HT1080 (cell line): Measurements from ENCODE around the gene GPR107. TPM values are rescaled to one million over a fixed set of nuclear protein-coding genes. Genes with fewer than 3 reads are reported as not detected.

Experiments
- DNase-seq: peaks from one replicate; pipeline ENCODE4 v3.0.0-alpha.2; 2015; ENCODE audit warnings: low read depth
- total RNA-seq: library from RNA; depleted of rRNA; stranded (reverse); fragments of >200 nt; shearing (Covaris generic); gene quantifications from 2 replicates; pipeline ENCODE4 v1.2.3, GENCODE V29; 2014

Gene GPR107
- total RNA-seq, 1 experiment from 2014 or later = 13.6 TPM

DNA sequence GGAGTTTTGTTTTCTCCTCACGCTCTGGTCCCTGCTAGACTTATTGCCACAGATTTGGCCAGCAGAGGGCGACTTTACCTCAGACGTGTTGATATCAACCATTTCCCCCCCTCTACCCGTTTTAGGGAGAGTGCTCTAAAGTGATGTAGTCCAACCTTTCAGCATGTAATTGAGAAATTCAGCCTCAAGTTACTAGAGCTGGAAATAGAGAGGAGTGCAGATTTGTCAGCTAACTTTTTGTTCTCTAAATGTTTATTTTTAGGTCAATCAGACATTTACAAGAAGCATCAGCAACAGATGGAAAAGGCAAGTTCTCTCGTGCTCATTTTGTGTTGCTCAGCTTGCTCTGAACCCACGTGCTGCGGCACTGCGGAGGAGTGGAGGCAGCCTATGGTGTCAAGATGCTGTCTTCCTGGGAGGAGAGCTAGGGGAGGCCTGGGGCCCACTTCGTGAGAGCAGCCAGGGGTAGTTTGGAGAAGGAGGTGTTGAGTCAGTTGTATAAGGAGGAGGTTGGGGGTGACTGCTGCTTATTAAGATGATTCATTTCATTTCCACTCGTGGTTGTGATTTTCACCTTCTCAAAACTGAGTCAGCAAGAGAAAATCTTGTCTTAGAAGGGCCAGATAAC is 53.6 kb downstream of the GPR107 start:
- DNase-seq = peak; percentile 44

DNA sequence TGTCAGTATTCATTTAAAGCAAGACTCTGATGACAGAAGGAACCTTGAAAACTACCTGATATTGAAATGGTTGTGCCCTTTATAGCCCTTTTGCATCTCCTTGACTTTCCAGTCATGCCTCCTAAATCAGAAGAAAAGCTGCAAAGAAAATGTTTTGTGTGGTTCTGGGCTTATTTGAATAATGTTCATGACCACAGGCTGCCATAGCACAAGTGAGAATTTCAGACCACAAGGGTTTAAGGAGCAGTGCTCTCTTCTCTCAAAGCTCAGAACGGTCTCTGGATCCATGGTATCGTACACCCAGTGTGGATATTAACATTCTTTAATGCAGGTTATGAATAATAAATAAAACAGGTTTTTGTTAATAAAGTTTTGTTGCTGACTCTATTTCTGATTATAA is 54.2 kb downstream of the GPR107 start:
- no peak for DNase-seq

DNA sequence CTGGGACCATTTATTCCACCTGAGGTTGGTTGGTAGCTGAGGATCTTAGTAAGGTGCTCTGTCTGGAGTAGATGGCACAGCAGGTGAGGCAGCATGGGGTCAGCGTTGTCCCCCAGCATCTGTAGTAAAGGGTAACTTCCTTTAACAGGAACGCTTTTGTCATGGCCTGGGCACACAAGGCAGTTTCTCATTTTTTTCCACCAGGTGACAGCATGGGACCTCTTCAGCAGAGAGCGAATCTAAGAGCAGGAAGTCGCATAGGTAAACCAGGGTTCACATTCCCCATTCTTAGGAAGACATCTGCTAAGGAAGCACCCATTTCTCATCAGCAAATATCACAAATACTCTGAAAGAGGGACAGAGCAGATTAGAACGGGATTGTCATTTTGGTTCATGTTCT is 56.5 kb downstream of the GPR107 start:
- DNase-seq = no peak

DNA sequence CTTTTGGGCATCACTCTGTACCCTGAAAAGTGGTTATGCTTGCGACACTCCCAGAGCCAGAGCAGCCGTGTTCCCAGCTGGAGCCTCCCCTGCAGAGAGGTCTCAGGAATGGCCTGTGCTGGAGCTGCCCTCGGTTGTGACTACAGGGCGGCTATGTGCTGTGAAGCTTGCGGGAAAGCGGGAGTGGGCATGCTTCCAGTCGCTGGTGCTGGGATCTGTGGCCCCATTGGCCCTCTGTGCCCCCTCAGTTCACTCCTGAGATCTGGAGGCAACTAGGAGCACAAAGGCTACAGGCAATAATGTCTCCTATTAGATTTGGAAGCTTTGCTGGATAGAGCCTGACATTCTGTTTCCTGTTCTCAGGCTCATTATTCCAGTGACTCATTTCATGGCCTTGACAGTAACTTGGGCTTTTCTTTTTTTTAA is 56.9 kb downstream of the GPR107 start:
- DNase-seq = peak; percentile 46

DNA sequence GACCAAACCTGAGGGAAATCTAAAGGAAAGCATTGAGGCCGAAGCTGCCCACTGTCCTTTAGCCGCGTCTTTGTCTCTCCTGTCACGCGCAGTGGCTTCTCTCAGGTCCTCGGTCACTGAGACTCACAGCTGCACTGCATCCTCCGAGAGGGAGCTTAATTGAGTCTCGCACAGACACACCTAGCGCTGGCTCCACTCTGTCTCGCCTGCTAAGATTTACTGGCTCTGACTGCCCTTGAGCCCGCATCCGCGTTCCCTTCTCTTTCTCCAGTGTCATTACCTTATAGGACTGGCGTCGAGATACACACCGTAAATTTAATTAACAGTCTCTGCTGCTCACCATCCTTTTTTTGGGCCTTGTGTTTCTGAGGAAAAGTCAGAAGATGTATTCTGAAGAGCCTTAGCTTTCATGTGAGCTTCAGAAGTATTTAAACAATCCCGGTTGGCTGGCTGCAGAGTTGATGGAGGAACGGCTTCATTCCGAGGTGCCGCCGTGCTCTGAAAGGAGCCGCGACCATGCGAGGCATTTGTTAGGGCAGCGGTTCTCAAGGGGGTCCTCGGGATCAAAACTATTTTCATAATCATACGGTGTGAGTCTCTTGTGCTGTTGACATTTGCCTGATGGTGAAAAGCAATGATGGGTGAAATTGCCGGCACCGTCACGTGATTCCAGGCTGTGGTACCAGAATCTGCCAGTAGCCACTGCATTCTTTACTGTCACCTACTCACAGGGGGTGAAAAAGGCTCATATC is 58.3 kb downstream of the GPR107 start:
- no peak for DNase-seq

DNA sequence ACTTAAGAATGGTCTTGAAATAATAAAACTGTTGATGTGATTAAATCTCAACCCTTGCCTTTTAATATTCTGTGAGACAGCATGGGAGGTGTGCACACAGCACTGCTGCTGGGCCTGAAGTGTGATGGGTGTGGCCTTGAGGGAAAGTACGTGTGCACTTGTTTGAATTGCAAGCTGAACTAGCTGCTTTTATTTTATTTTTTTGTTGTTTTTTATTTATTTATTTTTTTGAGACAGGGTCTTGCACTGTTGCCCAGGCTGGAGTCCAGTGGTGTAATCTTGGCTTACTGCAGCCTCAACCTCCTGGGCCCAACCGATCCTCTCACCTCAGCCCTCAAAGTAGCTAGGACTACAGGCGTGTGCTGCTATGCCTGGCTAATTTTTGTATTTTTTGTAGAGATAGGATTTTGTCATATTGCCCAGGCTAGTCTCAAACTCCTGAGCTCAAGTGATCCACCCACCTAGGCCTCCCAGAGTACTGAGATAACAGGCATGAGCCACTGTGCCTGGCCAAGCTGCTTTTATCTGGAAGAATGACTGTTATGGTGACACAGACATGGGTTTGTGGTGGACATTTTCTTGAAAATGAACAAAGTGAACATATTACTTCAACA is 58.9 kb downstream of the GPR107 start:
- no peak for DNase-seq

DNA sequence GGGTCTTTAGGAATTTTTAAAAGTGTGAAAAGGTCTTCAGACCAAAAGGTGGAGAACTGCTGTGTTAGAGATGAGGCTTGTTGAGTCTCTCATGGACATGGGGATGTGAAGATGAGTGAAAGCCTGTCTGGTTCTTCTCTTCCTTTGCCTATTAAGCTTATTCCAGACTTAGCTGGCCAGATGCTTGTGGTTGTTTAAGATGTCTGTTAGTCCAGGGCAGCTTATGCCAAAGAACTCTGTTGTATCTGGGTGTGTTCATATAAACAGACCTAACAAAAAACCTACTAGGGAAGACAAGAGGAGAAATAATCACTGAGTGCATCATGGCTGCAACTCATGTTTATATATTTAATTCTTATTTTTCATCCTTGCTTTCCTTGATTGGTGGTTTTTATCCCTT is 61.0 kb downstream of the GPR107 start:
- no peak for DNase-seq

DNA sequence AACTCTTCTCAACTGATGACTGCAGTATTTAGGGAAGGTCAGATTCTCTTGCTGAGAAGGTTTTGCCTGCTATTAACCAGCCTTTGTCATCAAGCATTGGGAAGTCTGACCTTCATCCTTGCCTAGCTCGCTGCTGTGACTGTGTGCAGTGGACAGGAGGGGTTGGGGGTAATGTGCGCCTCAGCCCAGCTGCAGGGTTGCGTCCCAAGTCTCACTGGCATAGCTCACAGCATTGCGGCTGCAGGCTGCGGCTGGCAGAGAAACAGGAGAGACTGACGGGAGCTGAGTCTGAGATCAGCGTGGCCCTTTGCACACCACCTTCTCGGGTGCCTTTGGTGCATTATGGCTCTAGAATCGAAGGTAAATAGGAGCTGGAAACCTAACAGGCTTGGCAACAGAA is 62.6 kb downstream of the GPR107 start:
- DNase-seq = no peak

DNA sequence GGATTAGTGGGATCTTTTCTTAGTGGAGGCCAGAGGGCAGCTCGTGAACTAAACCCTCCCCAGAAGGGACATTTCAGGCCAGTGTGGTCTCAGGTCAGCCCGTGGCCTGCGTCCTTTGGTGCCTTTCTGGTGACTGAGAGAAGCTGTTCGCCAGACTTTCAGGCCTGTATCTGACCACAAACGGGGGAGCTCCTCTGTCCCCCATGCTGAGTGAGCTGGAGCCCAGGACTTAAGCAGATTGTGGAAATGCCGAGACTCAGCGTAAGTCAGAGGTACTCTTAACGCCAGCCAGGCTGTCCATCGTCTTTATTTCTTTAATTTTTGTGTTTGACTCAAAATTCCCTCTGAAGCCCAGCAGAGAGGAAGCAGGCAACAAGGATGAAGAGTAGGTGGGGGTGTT is 63.7 kb downstream of the GPR107 start:
- DNase-seq = no peak

DNA sequence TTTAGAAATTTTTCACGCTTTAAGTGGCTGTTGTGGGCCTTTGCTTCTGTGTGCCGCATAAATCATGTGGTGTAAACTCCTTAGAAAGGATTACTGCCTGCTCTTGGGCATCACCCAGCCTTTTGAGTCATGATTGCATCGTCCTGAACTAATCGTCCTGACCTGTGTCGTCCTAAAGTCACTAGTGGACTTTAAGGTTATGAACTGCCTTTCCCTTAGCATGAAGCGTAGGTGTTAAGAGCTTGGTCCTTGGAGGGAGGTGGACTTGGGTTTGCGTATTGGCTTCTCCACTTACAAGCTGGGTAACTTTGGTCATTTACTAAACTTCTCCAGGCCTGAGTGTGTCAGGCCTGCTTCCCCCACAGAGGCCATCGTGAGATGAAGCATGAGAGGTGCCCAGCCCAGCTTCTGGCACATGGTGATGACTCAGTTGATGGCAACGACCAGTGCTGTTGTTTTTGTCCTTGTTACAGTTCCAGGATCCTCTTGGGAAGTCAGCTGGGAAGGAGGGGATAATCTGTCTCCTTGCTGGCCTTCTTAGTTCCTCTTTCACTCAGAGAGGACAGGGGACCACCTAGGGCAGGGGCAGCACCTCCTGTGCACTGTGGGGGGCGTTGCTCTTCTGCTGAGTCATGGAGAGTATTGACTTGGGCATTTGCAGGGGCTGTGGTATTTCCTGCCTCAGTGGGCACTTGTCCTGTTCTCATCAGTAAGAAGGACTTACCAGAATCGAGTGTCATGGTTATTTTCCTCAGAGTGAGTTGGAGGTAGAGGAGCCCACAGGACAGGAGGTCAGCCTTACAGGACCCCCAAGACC is 64.3 kb downstream of the GPR107 start:
- DNase-seq = peak; percentile 73

DNA sequence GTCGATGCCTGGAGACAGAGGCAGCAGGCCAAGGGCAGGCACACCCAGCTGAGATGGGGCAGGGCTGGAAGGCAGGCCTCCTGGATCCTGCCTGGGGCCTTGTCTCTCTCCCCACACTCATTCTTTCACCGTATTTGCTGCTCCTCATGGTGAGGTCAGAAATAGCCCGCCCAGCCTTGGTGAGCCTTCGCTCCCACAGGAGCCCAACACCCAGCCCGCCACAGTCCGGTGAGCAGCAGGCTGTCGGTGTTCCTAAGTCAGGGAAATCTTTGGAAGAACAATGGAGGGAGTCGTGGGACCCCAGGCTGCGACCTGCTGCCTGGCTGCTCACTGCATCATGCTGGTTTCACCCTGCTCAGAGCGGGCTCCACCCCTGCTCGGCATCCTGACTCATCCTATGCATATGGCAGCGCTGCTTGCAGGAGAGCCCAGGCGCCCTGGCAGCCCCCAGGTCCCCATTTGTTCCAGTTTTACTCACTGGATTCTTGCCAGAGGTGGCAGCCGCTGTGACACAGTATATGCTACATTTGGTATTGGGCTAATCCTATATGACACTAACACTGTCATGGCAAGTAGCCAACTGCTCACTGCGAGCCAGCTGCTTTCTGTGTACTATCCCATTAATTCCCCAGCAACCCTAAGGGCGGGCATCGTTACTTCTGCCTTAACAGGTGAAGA is 65.3 kb downstream of the GPR107 start:
- no peak for DNase-seq

DNA sequence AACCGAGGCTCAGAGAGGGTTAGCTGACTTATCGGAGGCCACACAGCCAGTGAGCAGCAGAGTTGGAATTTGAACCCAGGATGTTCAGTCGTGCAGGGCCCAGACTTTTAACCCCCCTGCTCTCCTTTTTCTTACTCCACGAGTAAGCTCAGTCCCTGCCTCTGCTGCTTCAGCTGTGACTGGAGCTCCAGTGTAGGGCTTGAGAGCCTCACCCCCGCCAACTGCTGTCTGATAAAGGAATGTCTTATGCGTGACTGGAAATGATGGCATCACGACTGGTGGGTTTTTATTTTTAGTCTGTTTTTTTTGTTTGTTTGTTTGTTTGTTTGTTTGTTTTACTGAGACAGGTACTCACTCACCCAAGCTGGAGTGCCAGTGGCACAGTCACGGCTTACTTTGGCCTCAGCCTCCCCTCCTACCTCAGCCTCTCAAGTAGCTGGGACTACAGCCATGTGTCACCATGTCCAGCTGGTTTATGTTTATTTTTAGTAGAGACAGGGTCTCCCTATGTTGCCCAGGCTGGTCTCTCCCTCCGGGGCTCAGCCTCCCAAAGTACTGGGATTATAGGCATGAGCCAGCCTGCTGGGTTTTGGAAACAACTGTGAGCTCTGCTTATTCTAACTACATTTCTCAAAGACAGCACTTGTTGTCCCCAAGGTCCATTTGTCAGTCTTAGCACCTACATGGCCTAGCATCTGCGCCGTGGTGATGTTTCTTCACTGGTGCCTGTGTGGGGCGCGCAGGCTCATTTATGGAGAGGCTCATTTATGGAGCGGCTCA is 66.0 kb downstream of the GPR107 start:
- no peak for DNase-seq

DNA sequence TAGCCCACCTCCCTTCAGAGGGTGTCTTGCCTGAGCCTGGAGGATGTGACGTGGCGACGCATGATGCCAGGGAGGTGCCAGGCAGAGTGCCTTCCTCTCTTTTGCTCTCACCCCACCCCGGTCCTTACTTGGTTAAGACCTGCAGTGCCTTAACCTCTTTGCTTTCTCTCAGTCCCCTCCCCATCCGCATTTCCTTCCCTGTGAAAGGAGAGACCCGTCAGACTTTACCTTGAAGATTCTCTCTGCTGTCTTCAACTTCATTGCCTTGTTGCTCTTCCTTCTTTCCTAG is 66.5 kb downstream of the GPR107 start:
- no peak for DNase-seq

DNA sequence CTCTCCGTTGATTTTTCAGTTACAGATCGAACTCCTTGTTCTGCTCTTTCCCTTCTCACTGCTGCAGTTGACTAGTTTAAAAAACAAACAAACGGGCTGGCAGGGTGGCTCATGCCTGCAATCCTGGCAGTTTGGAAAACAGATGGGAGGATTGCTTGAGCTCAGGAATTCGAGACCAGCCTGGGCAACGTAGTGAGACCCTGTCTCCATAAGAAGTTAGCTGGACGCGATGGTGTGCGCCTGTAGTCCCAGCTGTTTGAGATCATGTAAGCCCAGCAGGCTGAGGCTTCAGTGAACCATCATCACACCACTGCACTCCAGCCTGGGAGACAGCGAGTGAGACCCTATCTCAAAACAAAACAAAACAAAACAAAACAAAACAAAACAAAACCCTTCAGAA is 67.1 kb downstream of the GPR107 start:
- no peak for DNase-seq

DNA sequence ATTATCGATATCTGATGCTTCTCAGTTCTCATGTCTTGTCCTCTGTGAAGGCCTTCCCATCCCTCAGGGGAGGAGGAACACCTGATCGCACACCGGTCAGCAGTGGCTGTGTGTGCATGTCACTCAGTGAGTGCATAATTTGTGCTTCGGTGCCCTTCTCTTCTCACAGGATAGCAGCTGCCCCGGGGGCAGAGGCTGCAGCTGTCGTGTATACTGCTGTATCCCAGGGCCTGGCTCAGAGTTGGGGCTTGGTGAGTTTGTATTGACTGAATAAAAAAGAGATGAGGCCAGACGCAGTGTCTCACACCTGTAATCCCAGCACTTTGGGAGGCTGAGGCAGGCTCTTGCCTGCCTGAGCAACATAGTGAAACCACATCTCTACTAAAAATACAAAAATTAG is 68.8 kb downstream of the GPR107 start:
- no peak for DNase-seq

DNA sequence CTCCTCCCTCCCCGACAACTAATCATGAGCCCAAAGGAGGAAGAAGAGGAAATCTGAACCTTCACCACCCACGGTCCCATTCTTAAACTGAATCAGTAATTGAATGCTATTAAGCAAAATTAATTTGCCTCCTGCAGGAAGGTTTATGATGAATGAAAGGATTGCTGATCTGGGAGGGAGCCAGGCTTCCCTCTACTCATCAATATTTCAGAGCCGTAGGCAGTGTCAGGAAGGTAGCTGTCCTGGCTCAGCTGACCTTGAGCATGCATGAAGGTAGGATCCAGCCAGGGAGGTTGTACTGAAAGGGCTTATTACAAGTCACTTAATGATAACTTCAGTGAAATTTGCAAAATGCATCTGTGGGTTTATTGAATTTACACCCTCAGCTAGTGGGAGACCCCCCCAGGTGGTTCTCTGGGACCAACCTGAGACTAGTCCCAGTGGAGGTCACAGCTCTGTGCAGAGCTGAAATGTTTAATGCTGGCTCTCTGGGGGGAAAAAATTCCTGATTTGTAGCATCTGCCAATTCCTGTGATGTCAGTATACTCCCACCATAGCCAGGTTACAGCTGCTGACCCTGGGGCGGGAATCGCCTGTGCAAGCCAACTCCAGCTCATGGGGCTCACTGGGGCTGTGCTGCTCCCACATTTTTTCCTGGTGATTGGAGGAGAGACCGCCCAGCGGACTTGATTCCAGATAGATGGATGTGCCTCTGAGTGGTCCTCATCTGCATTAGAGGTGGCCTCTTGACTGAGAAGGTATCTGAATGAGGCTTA is 70.6 kb downstream of the GPR107 start:
- DNase-seq = no peak

DNA sequence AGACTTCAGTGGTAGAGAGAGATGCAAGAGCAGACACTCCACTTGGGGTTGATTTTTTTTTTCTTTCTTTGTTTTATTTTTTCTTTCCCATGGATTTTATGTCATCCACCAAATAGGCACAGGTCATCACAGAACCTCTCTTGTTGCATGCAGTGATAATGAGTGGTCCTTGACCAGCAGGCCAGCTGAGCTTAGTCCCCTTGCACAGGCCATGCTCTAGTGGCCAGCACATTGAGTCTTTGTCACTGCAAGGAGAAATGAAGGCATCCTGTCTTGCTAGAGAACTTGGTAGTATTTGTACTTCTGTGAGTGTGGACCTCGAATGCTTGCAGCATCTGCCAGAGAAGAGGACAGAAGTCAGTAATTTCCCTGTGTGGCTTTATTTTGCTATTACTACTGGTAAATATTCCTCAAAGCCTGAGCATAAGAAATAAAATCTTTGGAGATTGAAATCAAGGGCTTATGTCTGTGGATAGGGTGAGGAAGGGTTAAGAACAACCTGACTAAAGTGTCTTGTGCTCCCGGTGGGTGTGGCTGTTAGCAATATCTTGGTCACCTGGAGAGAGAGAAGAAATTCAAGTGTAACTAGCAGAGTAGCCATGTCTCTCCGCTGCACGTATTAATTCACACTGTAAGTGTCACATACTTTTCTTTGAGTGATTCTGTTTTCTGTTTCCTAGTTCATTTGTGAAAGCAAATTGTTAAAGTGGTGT is 73.2 kb downstream of the GPR107 start:
- DNase-seq = no peak

DNA sequence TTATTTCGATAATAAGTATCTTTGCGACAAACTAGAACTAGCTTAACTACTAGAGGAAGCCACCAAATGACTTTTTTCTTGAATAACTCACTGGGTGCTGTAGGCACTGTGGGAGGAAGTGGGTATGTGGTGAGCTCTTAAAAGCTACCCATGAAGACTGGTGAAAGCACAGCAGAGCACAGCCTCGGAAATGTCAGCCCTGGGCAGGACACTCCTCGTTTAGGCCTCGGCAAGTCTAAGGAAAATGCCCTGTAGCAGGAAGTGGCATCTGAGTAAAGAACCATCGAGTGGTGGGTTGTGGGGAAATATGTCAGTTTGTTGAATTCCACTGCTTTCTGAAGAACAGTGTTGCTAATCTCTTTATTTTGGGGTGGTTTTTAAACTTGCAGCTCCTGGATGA is 74.5 kb downstream of the GPR107 start:
- DNase-seq = peak; percentile 37

DNA sequence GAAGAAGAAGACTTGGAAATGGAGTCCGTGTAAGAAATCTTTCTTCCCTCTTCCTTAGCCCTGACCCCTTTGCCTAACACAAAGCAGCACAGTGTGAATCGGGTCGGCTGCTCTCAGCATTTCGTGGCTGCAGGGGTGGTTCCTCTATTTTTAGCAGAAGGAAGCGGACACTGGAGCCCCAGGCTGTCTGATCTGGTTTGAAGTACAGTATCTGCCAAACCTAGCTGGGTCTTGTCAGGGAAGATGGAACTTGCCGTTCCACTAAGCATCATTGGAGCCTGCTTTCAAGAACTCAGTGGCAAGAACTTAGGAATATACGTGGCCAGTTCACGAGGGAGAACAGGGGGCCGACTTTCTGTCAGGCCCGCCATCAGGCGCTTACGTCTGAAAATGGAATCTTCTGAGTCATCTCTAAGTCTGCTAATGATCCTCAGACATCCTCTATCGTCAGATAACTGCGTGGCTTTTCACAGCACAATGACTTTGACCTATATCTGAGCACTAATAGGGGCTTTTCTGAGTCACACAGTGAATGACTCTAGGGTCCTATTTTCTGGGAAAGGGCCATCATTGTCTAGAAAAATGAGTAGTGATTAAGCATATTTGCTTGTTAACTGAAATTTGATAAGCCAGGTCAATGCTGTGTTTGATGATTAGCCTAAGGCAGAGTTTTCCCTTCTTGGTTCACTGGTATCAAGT is 75.2 kb downstream of the GPR107 start:
- DNase-seq = peak; percentile 79
